Activated effector memory CD4-positive, alpha-beta T cell treated with anti-CD3 and anti-CD28 coated beads, Interleukin-2, amount 50 U/mL, for 16 hours (primary cell): ENCODE measurements around the gene FBXO11.
A peak's percentile ranks its signal among the peaks of the same experiment; 100 is the strongest.

Experiments
- DNase-seq: peaks from one replicate; pipeline ENCODE4 v3.0.0-alpha.2; 2020

FBXO11 gene

DNA sequence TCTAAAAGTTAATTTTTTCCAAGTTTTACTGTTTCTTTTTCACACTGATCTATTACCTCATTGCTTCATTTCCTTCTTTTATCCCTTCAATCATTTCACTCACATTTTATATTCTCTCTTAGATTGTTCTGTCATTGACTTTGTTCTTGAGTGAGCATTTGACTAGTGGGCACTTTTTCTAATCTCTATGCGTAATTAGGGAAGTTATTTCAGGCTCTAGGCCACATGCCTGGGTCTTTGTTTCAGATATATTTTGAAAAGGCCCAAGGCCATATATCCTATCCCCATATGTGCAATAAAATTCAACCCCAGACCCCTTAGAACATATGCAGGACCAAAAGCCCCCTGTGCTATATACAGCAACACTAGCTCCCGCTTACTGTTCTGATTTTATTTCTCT is 62.1 kb downstream of the FBXO11 start:
- no peak for DNase-seq

DNA sequence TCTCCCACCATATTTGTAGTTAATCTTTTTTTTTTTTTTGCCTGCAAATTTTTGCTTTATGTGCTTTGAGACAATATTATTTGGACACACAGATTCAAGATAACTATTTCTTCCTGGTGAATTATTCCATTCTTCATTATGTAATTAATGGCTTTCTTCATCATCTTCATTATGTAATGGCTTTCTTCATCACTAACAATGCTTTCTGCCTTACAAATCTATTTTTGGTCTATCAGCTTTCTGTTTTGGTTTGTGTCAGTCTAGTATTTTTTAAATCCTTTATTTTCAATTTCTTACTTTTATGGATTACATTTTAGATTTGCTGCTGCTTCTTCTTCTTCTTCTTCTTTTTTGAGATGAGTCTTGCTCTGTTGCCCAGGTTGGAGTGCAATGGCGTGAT is 62.9 kb downstream of the FBXO11 start:
- no peak for DNase-seq

DNA sequence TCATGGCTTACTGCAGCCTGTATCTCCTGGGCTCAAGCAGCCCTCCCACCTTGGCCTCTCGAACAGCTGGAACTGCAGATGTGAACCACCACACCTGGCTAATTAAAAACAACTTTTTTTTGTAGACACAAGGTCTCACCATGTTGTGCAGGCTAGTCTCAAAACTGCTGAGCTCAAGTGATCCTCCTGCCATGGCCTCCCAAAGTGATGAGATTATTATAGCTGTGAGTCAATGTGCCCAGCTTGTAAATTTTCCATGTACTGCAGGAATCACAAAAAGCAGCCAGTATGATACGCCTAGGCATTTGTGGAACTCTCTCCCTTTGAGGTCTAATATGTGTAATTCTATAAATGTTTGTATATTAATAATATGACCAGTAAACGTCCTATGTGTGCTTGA is 63.5 kb downstream of the FBXO11 start:
- DNase-seq, result no peak

DNA sequence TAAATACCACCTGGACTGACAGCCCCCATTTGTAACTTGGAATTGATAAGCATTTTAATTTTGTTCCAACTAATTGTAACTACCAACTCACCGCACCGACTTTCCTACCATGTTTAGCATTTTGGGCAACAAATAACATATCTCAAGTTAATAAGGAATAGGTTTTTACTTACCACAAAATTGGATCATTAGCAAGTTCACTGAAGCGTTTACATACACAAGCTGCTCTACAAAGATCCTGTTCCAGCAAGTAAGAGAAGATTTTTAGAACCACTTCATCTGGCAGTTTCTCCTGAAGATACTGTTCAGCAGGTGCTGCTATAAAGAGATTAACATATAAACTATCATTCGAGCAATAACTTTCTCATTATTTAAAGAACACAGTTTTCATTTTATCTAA is 67.6 kb downstream of the FBXO11 start:
- no peak for DNase-seq

DNA sequence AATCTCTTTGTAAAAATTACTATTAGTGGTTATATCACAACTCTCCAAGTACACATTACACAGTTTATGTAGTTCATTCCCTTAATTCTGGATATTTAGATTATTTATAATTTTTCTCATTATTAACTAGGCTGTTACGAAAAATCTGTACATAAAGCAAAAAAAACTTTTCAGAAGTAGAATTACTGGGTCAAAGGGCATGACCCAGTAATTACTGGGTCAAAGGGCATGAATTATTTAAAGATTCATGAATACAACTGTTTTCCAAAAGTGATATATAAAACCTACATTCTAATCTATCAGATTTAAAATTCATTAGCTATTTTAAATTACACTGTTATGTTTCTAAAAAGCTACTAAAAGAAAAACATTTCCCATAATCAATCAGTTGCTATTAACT is 68.0 kb downstream of the FBXO11 start:
- DNase-seq, result no peak

DNA sequence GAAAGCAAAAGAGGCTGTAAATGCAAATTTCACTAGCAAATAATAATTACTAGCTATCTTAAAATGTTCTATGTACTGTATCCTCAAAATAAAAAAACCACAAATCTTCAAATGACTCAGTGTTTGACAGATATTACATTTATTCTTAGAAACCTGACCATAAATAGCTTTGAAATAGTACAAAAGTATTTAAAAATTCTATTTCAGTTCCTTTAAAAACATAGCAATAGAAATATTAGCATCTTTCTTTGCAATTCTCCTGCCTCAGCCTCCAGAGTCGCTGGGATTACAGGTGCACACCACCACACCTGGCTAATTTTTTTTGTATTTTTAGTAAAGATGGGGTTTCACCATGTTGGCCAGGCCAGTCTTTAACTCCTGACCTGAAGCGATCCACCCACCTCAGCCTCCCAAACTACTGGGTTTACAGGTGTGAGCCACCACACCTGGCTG is 72.8 kb downstream of the FBXO11 start:
- no peak for DNase-seq

DNA sequence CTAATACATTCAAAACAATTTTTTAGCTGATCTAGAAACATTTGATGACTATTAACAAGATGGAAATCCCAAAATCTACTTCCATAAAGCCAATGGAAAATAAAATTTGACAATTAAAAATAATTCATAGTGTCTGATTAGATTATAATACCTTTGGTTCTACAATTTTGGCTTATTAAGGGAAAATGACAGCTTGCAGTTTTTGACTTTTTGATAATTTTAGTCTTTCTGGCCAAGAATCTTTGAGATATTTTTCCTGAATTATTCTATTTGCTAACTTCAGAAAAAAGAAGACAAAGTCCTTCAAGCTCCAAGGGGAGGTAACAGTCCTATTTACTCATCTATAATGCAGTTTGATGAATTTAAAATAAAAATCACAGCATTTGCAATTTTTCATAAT is 83.8 kb downstream of the FBXO11 start:
- DNase-seq, result no peak

DNA sequence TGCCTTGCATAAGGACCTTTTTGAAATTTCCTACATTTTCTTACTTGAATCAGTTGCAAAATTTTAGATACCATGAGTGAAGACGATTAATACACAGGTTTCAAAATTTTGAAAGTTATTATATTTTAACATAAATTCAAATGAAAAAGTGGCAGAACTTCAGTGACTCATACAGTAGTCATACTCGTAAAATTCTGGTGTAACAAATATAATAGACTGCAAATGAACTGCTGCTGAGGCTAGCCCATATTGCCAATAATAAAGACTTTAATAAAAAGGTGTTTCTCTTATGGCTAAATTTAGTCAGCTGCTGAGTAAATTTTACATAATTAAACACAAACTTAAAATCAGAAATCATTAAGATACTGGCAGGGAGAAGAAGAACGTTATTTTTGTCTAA is 86.5 kb downstream of the FBXO11 start:
- no peak for DNase-seq

DNA sequence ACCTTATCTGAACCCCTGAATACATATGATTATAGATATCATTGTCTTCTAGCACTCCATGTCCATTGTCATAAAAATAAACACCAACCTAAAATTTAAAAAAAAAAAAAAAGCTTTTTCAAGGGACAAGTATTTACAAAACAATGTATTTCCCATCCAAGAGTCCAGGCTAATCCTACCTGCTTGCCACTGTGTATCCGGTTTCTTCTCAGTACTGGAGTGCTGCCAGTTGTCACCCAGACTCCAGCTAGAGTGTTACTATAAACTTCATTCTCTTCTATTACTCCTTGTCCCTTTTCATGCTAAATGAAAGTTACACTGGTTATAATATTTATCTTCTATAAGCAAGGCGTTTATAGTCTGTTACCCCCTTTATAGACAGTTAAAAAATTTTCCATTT is 87.5 kb downstream of the FBXO11 start:
- no peak for DNase-seq

DNA sequence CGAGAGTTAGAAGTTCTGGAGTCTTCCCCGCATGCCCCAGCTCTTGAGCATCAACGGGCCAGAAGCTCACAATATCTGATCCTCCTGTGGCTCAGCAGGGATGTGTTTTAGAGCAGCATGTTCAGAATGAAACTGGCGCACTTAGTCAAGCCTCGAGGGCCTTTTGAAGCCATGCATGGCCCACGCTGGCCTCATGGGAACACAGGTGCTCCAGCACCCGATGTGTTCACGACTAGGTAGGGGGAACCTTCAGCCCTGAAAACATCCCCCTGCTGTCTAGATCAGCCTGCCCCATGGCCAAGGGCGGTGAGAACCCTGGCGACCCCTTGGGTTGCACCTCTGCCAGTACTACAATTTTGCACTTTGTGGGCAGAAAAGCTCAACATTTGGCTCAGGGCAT is 90.5 kb downstream of the FBXO11 start:
- no peak for DNase-seq

DNA sequence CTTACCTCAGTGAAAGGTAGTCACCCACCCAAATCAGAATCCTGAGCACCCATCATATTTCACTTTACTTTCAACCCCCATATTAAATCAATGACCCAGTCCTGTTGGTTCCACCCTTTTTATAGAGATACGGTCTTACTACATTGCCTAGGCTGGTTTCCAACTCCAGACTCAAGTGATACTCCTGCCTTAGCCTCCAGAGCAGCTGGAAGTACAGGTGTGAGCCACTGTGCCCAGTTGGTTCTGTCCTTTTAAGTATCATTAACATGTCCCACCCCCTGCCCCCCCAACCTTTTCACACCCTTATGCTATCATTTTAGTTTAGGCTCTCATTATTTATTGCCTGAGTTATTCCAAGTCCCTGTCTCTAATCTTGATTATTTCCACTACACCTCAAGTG is 94.6 kb downstream of the FBXO11 start:
- DNase-seq, result no peak

DNA sequence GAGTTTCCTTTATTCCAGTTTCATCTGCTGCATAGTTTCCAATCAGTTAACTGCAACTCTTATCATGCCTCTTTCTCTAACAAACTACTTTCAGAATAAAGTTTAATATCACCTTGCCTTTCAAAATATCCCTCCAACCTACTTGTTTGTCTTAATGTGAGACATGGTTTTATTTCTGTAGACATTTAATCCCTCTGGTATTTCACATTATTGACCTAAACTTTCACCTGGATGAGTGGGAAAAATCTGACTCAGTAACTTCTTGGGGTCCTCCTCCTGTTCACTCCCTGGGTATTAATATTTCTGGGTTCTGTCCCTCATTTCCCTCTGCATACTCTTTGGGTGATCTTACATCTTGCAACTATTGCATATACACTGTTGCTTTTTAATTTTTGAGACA is 95.4 kb downstream of the FBXO11 start:
- DNase-seq, result no peak

DNA sequence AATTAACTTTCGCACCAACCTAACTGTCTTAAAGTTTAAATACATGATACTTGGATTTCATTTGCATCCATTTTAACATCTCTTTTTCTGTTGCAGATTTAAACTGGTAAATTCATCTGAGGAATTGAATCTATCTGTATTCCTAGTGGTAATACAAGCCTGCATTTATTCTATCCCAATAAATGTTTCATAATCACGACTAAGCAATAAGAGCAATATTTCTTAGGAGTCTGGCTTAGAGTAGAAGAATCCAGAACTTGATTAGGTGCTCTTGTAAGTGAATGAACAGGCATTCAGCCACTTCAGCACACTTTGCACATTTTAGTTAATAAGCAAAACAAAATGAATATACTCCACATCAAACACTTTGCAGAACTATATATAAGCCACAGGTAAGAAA is 96.4 kb downstream of the FBXO11 start:
- no peak for DNase-seq

DNA sequence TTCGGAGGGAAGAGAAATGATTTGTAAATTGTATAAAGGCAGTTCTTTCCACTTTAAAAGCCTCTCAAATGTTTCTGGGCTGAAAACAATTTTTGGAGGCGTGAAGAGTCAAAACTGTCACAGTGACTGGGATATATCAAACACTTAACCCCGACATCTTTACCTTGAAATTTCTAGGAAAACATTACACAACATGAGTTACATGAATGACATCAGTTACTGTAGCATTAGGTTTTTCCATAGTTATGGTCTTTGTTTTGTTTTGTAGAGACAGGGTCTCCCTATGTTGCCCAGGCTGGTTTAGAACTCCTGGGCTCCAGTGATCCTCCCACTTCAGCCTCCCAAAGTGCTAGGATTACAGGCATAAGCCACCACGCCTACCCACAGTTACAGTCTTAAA is 97.7 kb downstream of the FBXO11 start:
- no peak for DNase-seq

DNA sequence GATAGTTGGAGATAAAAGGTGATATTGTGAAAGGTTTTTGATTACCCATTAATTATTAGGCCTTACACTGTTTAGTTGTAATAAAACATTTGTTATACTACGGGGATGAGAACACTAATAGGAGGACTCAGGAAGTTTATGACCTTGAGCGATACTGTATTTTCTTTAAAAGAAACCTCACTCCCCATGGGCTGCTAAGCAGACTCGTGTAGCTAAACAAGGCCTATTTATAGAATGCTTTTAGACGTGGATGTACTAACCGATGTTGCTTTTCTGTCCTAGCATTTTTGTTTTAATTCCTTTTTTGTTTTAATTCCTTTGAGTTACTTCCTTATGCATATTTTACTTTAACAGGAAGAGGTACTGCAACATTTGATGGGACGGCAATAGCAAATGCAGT is 100.4 kb downstream of the FBXO11 start:
- DNase-seq, result no peak

DNA sequence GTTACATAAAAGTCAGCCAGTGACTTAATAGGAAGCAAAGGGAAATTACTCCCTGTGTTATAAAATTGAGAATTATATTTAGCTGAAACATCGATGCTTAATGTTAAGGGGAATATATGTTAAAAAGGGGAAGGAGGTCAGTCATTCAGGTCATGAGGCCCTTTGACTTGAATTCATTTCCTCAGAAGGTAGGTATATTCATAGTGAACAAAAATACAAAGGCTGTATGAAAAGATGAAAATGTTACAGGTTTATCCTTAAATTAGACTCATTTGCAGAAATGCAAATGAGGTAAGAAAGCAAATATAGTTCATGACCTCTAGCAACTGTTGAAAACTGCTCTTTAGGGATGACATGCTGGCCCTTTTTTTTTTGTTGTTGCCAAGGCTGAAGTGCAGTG is 102.5 kb downstream of the FBXO11 start:
- DNase-seq, result no peak

DNA sequence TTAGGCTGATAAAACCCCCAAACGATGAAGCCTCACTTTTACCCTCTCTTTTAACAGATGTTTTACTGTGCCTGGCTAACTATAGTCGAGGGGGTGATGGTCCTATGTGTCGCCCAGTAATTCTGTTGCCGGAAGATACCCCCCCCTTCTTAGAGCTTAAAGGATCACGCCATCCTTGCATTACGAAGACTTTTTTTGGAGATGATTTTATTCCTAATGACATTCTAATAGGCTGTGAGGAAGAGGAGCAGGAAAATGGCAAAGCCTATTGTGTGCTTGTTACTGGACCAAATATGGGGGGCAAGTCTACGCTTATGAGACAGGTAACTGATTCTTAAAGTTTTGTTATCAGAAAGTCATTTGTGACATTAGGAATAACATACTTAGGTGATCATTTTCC is 102.9 kb downstream of the FBXO11 start:
- DNase-seq, result no peak

DNA sequence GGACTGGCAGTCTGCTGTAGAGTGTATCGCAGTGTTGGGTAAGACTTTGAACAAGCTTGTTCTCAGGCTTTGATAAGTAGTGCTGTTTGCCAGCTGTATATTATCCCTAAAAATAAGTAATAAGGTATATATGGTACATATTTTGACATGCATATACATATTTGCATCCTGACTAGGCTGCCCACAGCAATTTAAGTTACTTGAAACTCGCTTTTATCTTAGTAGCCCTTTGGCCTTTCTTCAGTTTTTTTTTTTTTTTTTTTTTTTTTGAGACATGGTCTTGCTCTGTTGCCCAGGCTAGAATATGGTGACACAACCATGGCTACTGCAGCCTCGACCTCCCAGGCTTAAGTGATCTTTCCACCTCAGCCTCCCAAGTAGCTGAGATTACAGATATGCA is 105.2 kb downstream of the FBXO11 start:
- DNase-seq, result no peak

DNA sequence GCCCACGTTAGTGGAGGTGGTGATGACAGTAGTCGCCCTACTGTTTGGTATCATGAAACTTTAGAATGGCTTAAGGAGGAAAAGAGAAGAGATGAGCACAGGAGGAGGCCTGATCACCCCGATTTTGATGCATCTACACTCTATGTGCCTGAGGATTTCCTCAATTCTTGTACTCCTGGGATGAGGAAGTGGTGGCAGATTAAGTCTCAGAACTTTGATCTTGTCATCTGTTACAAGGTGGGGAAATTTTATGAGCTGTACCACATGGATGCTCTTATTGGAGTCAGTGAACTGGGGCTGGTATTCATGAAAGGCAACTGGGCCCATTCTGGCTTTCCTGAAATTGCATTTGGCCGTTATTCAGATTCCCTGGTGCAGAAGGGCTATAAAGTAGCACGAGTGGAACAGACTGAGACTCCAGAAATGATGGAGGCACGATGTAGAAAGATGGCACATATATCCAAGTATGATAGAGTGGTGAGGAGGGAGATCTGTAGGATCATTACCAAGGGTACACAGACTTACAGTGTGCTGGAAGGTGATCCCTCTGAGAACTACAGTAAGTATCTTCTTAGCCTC is 107.2 kb downstream of the FBXO11 start:
- DNase-seq, result no peak

DNA sequence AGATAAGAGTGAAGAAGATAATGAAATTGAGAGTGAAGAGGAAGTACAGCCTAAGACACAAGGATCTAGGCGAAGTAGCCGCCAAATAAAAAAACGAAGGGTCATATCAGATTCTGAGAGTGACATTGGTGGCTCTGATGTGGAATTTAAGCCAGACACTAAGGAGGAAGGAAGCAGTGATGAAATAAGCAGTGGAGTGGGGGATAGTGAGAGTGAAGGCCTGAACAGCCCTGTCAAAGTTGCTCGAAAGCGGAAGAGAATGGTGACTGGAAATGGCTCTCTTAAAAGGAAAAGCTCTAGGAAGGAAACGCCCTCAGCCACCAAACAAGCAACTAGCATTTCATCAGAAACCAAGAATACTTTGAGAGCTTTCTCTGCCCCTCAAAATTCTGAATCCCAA is 107.7 kb downstream of the FBXO11 start:
- no peak for DNase-seq

DNA sequence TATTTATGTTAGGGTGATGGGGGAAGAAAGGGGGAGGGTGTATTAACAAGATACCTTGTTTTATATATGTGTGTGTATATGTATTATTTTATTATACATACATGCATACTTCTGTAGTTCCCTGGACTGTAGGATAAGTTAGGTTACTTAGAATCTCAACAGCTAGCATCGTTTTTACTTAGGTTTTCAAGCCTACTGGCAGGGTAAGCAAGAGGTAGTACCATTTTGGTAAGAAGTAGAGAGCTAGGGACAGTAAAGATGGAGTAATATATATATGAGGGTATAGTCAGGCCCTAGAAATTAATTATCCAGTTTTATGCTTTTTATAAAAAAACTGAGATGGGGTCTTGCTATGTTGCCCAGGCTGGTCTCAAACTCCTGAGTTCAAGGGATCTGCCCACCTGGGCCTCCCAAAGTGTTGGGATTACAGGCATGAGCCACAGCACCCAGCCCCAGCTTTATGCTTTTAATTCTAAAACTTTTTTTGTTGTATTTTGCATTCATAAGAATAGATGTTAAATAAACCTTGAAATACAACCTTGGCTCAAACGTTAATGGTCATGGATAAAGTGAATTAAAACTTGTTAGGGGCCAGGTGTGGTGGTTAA is 110.1 kb downstream of the FBXO11 start:
- no peak for DNase-seq

DNA sequence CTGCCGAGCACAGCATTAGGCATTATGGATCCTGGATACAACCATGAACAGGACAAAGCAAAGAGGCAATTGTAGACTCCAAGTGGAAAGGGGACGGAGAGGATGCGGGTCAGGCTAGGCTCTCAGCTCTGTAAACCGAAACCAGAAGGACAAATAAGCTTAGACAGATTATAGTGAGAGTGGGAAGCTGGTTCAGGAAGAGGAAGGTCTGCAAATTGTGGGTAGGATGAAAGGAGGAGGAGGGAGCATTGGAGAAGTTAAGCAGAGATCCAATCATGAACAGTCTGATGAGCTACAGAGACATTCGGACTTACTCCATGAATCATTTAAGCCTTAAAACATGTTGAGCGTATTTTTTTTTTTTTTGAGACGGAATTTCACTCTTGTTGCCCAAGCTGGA is 120.3 kb downstream of the FBXO11 start:
- peak; percentile 19 for DNase-seq

DNA sequence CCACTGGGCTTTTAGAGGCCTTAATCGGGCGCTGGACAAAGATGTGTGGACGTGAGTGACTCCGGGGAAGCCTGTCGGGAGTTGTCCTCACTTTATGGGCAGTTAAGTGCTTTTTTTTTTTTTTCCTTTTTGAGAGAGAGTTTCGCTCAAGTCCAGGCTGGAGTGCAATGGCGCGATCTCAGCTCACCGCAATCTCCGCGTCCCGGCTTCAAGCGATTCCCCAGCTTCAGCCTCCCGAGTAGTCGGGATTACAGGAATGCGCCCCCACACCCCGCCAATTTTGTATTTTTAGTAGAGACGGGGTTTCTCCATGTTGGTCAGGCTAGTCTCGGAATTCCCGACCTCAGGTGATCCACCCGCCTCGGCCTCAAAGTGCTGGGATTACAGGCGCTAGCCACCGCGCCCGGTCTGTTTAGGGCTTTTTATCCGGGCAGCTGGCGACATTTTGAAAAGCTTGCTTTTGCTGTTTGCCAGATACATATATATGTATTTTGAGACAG is 121.9 kb downstream of the FBXO11 start:
- peak; percentile 62 for DNase-seq

DNA sequence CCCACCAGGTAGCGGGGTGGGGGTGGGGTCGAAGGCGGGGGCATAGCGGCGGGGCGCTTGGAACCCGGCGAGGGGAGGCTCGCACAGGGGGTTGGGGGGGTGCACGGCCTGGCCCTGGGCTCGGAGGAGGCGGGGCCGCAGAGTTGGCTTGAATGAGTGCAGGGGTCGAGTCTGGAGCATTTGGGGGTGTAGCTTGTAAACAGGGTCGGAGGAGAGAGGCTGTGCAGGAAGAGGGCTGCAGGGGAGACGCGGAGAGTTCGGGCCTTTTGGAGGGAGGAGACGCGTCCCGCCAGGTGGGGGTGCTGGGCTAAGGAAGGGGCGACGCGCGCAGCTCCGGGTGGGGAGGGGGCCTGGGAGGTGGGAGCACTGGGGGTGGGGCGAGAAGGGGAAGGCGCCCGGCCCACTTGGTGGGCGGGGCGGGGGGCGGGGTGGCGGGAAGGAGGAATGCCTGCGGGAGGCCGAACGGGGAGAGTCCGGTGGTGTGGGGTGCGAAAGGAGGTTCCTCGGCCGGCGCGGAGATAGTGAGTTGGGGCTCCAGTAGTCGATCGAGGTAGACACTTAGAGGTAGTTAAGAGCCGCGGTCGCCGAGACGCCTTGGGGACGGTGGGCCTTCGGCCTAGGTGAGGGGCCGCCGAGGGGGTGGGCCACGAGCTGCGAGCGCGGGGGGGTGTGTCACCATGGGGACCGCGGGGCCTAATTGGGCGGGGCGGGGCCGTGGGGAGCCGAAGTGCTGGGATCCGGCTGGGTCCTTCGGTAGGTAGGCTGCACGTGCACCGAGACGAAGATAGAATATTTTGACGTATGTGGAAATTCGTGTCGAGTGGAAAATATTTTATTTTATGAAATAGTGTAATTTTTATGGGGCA is 122.6 kb downstream of the FBXO11 start:
- peak; percentile 89 for DNase-seq
